GM19351 (cell line): ENCODE measurements around the gene OR6B1.
"Not testable (repeated sequence)": the region's sequence is repeated elsewhere in the genome, so short reads cannot be mapped to it uniquely, and the experiment has no call there.

Experiments used
- ATAC-seq: cut with Tn5 transposase; IDR thresholded peaks from one replicate; pipeline ENCODE4 v1.9.1; 2021; ENCODE audit warnings: mild to moderate bottlenecking, moderate library complexity; ENCODE audit not compliant: unreplicated experiment

The OR6B1 gene

GRCh38 chr7:144037414-144038035 is 37.4 kb downstream of the OR6B1 start:
- ATAC-seq = no peak

GRCh38 chr7:144038887-144039286 is 38.8 kb downstream of the OR6B1 start:
- ATAC-seq = no peak

- no peak for ATAC-seq
Observed at GRCh38 chr7:144048648-144049047, 48.5 kb downstream of the OR6B1 start, which contains the start of gene OR2A5. OR2A5 (plus strand) TSS chr7:144048948; CDS start chr7:144050402, 1,454 bp downstream.

GRCh38 chr7:144049491-144049890 is 49.4 kb downstream of the OR6B1 start:
- ATAC-seq = no peak

- no peak for ATAC-seq
Observed at GRCh38 chr7:144050093-144050492, 50.0 kb downstream of the OR6B1 start.

GRCh38 chr7:144050884-144051283 is 50.8 kb downstream of the OR6B1 start:
- ATAC-seq = not testable (repeated sequence)

- ATAC-seq = no peak
Observed at GRCh38 chr7:144057954-144058353, 57.8 kb downstream of the OR6B1 start.
